Activated CD8-positive, alpha-beta T cell treated with anti-CD3 and anti-CD28 coated beads for 36 hours (primary cell): ENCODE data around the gene PCDHGB7. TPM values are rescaled to one million over a fixed set of nuclear protein-coding genes. Genes with fewer than 3 reads are reported as not detected.
"Not testable (repeated sequence)": the region's sequence is repeated elsewhere in the genome, so short reads cannot be mapped to it uniquely, and the experiment has no call there.

Source experiments
- ATAC-seq: fragments of 200-7000 bp; cut with Tn5 transposase; one replicate; pipeline ENCODE4 v1.10.0; 2021; ENCODE audit warnings: mild to moderate bottlenecking, moderate library complexity
- CTCF ChIA-PET: fragments of 350-600 bp; sonication (Branson Sonifier 250); formaldehyde crosslinking; loops from one replicate; lab custom pipeline; 2021; ENCODE audit warnings: antibody characterized with exemption; lab: Charles Lee
- POLR2A ChIA-PET: fragments of 350-600 bp; sonication (Branson Sonifier 250); formaldehyde crosslinking; loops from one replicate; lab custom pipeline; 2021; ENCODE audit warnings: antibody characterized with exemption; lab: Charles Lee
- DNase-seq: peaks from one replicate; pipeline ENCODE4 v3.0.0-alpha.2; 2020
- H3K27ac Mint-ChIP-seq: one replicate; pipeline ENCODE4 v1.8.0; 2021; ENCODE audit warnings: mild to moderate bottlenecking, mixed read lengths
- H3K27me3 Mint-ChIP-seq: one replicate; pipeline ENCODE4 v1.8.0; 2021; ENCODE audit warnings: mixed read lengths
- H3K36me3 Mint-ChIP-seq: one replicate; pipeline ENCODE4 v1.8.0; 2021; ENCODE audit warnings: low read depth, mixed read lengths
- H3K4me1 Mint-ChIP-seq: one replicate; pipeline ENCODE4 v1.8.0; 2021; ENCODE audit warnings: low read depth, mixed read lengths
- H3K4me3 Mint-ChIP-seq: one replicate; pipeline ENCODE4 v1.8.0; 2021; ENCODE audit warnings: mild to moderate bottlenecking, moderate library complexity, mixed read lengths
- H3K9me3 Mint-ChIP-seq: one replicate; pipeline ENCODE4 v1.8.0; 2021; ENCODE audit warnings: mixed read lengths
- CTCF ChIP-seq: fragments of 200-600 bp; IDR thresholded peaks from one replicate; pipeline ENCODE4 v1.8.0; 2022; ENCODE audit warnings: antibody characterized with exemption, mild to moderate bottlenecking
- intact Hi-C: fragments of 100-400 bp; cut with micrococcal nuclease; formaldehyde crosslinking; loops from one replicate; pipeline ENCODE4 v1.10.0; 2022
- total RNA-seq, 2 experiments: library from RNA; stranded (reverse); gene quantifications; one replicate each; pipeline ENCODE4 v1.2.3, GENCODE V29; 2021

The PCDHGB7 gene
- total RNA-seq, 2 experiments from 2014 or later, result not detected

- intact Hi-C loops, result loop anchor here (5.0 kb wide), 2 partner anchors 99 to 144 kb away; no protein-coding TSS in a partner anchor
- Mint-ChIP-seq H3K27ac (no peak within 1 kb of the TSS), H3K4me3 (peak within 1 kb of the TSS; percentile 73), H3K4me1 (peaks cover 13% of the 10 kb centered on the region), H3K9me3 (peaks cover 28% of the 10 kb centered on the region), H3K36me3 (peaks cover 26% of the 10 kb centered on the region), H3K27me3 (peaks cover 69% of the 10 kb centered on the region)
- DNase-seq, result peak; percentile 75
- CTCF ChIA-PET, result interaction anchor here (0.6 to 3.7 kb wide), 41 partner anchors 8 to 571 kb away, joined by 3 to 45 read pairs (median 5); partner anchors contain the start of genes PCDHGA1, PCDHGA11, PCDHGA12 and PCDHGA3
- POLR2A ChIA-PET, result no interaction called here
- peak; percentile 79 for TF ChIP-seq CTCF
- peak; percentile 78 for ATAC-seq
Measured at GRCh38 chr5:141412854-141413539, 4.5 kb upstream of the PCDHGB7 start, which contains the start of gene PCDHGA10. PCDHGA10 (plus strand) TSS chr5:141412987; CDS start chr5:141413176, 189 bp downstream.

GRCh38 chr5:141413540-141414069 lies 3.9 kb upstream of the PCDHGB7 start:
- Mint-ChIP-seq H3K27me3 (peaks cover 71% of the 10 kb centered on the region), H3K36me3 (peaks cover 30% of the 10 kb centered on the region), H3K4me3 (peak overlapping the region; percentile 73), H3K4me1 (peaks cover 16% of the 10 kb centered on the region), H3K9me3 (peaks cover 31% of the 10 kb centered on the region), H3K27ac (no peak overlapping the region)
- intact Hi-C loops, result loop anchor here (5.0 kb wide), 2 partner anchors 99 to 144 kb away; no protein-coding TSS in a partner anchor
- POLR2A ChIA-PET, result no interaction called here
- ATAC-seq, result no peak
- no peak for DNase-seq
- CTCF ChIA-PET, result interaction anchor here (0.6 to 3.7 kb wide), 35 partner anchors 8 to 572 kb away, joined by 3 to 45 read pairs (median 5); partner anchors contain the start of genes PCDHGA1, PCDHGA12, PCDHGA3 and PCDHGA4
- no peak for TF ChIP-seq CTCF

- CTCF ChIA-PET, result interaction anchor here (1.8 to 3.9 kb wide), 8 partner anchors 12 to 149 kb away, joined by 5 to 45 read pairs (median 21); partner anchors contain the start of genes PCDHGA12, PCDHGA8, PCDHGA9 and PCDHGB3
- H3K4me1 Mint-ChIP-seq, result peaks cover 16% of the 10 kb centered on the region
- ATAC-seq, H3K27ac Mint-ChIP-seq, H3K4me3 Mint-ChIP-seq, DNase-seq: not testable (repeated sequence)
- H3K36me3 Mint-ChIP-seq, result peaks cover 32% of the 10 kb centered on the region
- H3K9me3 Mint-ChIP-seq, result peaks cover 30% of the 10 kb centered on the region
- intact Hi-C loops, result loop anchor here (5.0 kb wide), 2 partner anchors 98 to 143 kb away; no protein-coding TSS in a partner anchor
- POLR2A ChIA-PET, result interaction anchor here (0.6 kb wide), 1 partner anchor 23 kb away, joined by 3 read pairs; no protein-coding TSS in a partner anchor
- peaks cover 69% of the 10 kb centered on the region for H3K27me3 Mint-ChIP-seq
Measured at GRCh38 chr5:141414548-141415274, 2.8 kb upstream of the PCDHGB7 start.

- intact Hi-C loops, DNase-seq, POLR2A ChIA-PET, ATAC-seq, H3K27ac Mint-ChIP-seq: not testable (repeated sequence)
- CTCF ChIA-PET, result interaction anchor here (0.9 to 3.9 kb wide), 5 partner anchors 59 to 148 kb away, joined by 3 to 17 read pairs (median 4); partner anchors contain the start of genes PCDHGA3 and PCDHGB1
- H3K27me3 Mint-ChIP-seq, result peaks cover 68% of the 10 kb centered on the region
- H3K36me3 Mint-ChIP-seq, result peaks cover 31% of the 10 kb centered on the region
- peaks cover 31% of the 10 kb centered on the region for H3K9me3 Mint-ChIP-seq
- peak overlapping the region; percentile 32 for H3K4me3 Mint-ChIP-seq
- H3K4me1 Mint-ChIP-seq, result peaks cover 16% of the 10 kb centered on the region
Measured at GRCh38 chr5:141415275-141415618, 2.2 kb upstream of the PCDHGB7 start.

GRCh38 chr5:141419074-141419880 lies 1.8 kb downstream of the PCDHGB7 start:
- intact Hi-C loops, result no loop called here
- POLR2A ChIA-PET, result no interaction called here
- Mint-ChIP-seq H3K27me3 (peaks cover 72% of the 10 kb centered on the region), H3K4me1 (peaks cover 13% of the 10 kb centered on the region), H3K9me3 (peaks cover 35% of the 10 kb centered on the region), H3K27ac (no peak overlapping the region), H3K4me3 (no peak overlapping the region), H3K36me3 (peaks cover 35% of the 10 kb centered on the region)
- ATAC-seq (no peak), DNase-seq (no peak)
- no peak for TF ChIP-seq CTCF
- CTCF ChIA-PET, result interaction anchor here (0.9 to 6.5 kb wide), 9 partner anchors 11 to 145 kb away, joined by 3 to 71 read pairs (median 10); partner anchors contain the start of genes PCDHGA12, PCDHGC3 and PCDHGC4
